BE2C (cell line): ENCODE results near the gene HIF1AN.

ENCODE experiments used
- DNase-seq: peaks from one replicate; pipeline ENCODE4 v3.0.0-alpha.2; 2020
- H3K27me3 ChIP-seq: fragments of 250-450 bp; sonication (Bioruptor Pico); 2 replicates; pipeline ENCODE4 v1.5.1; 2020; ENCODE audit warnings: mild to moderate bottlenecking
- H3K36me3 ChIP-seq: fragments of 250-450 bp; sonication (Bioruptor Pico); 2 replicates; pipeline ENCODE4 v1.5.1; 2020; ENCODE audit warnings: mild to moderate bottlenecking
- H3K4me1 ChIP-seq: fragments of 250-450 bp; sonication (Bioruptor Pico); 2 replicates; pipeline ENCODE4 v1.5.1; 2020
- H3K4me3 ChIP-seq: 2 replicates; pipeline ENCODE4 v1.5.1; 2011; ENCODE audit warnings: low read depth, low read length
- H3K9me3 ChIP-seq: fragments of 250-450 bp; sonication (Bioruptor Pico); 2 replicates; pipeline ENCODE4 v1.5.1; 2020
- CTCF ChIP-seq: IDR thresholded peaks from 2 replicates; pipeline ENCODE4 v1.5.1; 2012; ENCODE audit warnings: mild to moderate bottlenecking, low read depth, low read length

Gene HIF1AN

GRCh38 chr10:100579261-100580090 lies 43.7 kb downstream of the HIF1AN start:
- no peaks in the 10 kb centered on the region for H3K36me3 ChIP-seq

GRCh38 chr10:100586959-100587358 lies 51.2 kb downstream of the HIF1AN start:
- no peak for TF ChIP-seq CTCF
- Histone ChIP-seq H3K36me3 (no peaks in the 10 kb centered on the region), H3K4me3 (no peak overlapping the region), H3K9me3 (no peaks in the 10 kb centered on the region), H3K27me3 (peaks cover 10% of the 10 kb centered on the region), H3K4me1 (no peaks in the 10 kb centered on the region)
- no peak for DNase-seq

More at GRCh38 chr10:100579261-100580090, 43.7 kb downstream of the HIF1AN start:
- H3K4me3 ChIP-seq, result no peak overlapping the region
- peaks cover 10% of the 10 kb centered on the region for H3K27me3 ChIP-seq
- DNase-seq, result no peak
- no peaks in the 10 kb centered on the region for H3K4me1 ChIP-seq
- H3K9me3 ChIP-seq, result no peaks in the 10 kb centered on the region
- no peak for TF ChIP-seq CTCF

- Histone ChIP-seq H3K36me3 (no peaks in the 10 kb centered on the region), H3K4me1 (no peaks in the 10 kb centered on the region), H3K4me3 (no peak overlapping the region), H3K9me3 (no peaks in the 10 kb centered on the region), H3K27me3 (no peaks in the 10 kb centered on the region; the same call in 1 of the 2 replicates)
- TF ChIP-seq CTCF, result no peak
- no peak for DNase-seq
These were observed 62.4 kb downstream of the HIF1AN start for GRCh38 chr10:100598166-100598565.

GRCh38 chr10:100600218-100600617 lies 64.5 kb downstream of the HIF1AN start:
- no peaks in the 10 kb centered on the region for H3K36me3 ChIP-seq
- no peaks in the 10 kb centered on the region for H3K9me3 ChIP-seq
- no peak overlapping the region for H3K4me3 ChIP-seq
- DNase-seq, result no peak
- TF ChIP-seq CTCF, result no peak
- no peaks in the 10 kb centered on the region; the same call in 1 of the 2 replicates for H3K27me3 ChIP-seq
- H3K4me1 ChIP-seq, result no peaks in the 10 kb centered on the region

- Histone ChIP-seq H3K27me3 (peaks cover 16% of the 10 kb centered on the region), H3K4me3 (no peak overlapping the region), H3K36me3 (no peaks in the 10 kb centered on the region), H3K9me3 (no peaks in the 10 kb centered on the region), H3K4me1 (no peaks in the 10 kb centered on the region)
- no peak for DNase-seq
- no peak for TF ChIP-seq CTCF
These were observed 71.7 kb downstream of the HIF1AN start for GRCh38 chr10:100607439-100607838.
